Measurements from ENCODE around the gene MARCHF9.

DNA sequence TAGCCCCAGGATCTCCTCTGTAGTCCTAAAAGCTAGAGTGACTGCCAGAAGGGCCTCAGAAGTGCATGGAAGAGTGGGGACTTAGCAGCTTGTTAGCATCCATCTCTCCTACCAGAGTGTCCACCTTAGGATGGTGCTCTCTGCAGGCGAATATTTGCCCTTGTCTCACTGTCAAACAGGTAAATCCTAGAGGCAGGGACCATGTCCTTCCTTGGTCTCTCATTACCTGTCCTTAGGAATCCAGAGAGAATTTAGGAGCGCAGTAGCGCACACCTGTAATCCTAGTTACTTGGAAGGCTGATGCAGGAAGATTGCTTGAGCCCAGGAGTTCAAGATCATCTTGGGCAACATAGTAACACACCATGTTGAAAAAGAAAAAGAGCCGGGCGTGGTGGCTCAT lies 37.8 kb upstream of the MARCHF9 start:
- TF ChIP-seq, protein P1, sequence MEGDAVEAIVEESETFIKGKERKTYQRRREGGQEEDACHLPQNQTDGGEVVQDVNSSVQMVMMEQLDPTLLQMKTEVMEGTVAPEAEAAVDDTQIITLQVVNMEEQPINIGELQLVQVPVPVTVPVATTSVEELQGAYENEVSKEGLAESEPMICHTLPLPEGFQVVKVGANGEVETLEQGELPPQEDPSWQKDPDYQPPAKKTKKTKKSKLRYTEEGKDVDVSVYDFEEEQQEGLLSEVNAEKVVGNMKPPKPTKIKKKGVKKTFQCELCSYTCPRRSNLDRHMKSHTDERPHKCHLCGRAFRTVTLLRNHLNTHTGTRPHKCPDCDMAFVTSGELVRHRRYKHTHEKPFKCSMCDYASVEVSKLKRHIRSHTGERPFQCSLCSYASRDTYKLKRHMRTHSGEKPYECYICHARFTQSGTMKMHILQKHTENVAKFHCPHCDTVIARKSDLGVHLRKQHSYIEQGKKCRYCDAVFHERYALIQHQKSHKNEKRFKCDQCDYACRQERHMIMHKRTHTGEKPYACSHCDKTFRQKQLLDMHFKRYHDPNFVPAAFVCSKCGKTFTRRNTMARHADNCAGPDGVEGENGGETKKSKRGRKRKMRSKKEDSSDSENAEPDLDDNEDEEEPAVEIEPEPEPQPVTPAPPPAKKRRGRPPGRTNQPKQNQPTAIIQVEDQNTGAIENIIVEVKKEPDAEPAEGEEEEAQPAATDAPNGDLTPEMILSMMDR (conservative IDR thresholded peaks at IDR 0.05): no peak
- no peak for TF ChIP-seq ZFX (IDR thresholded peaks at IDR 0.05)
